ENCODE data around the gene BMP15.

BMP15 gene

GRCh38 chrX:50963842-50964241, 53.3 kb downstream of the BMP15 start:
- no peak for DNase-seq (ENCODE audit: low read depth)
- no peak for TF ChIP-seq CTCF (IDR thresholded peaks at IDR 0.05; ENCODE audit: low read depth, low read length, missing control alignments)
- H3K4me3 ChIP-seq (ENCODE audit: low read depth, low read length), result no peak overlapping the region
